Neutrophil (primary cell): ENCODE results near the gene MGAT1.
"Not testable (repeated sequence)": the region's sequence is repeated elsewhere in the genome, so short reads cannot be mapped to it uniquely, and the experiment has no call there.

Experiments
- H3K27ac ChIP-seq: fragments of 200-600 bp; sonication (generic); 2 replicates; pipeline ENCODE4 v1.5.1; 2016; ENCODE audit warnings: mild to moderate bottlenecking, moderate library complexity
- H3K27me3 ChIP-seq: fragments of 200-600 bp; sonication (generic); 2 replicates; pipeline ENCODE4 v1.6.0; 2016; ENCODE audit warnings: mild to moderate bottlenecking
- H3K36me3 ChIP-seq: fragments of 200-600 bp; sonication (generic); 2 replicates; pipeline ENCODE4 v1.5.1; 2017
- H3K4me1 ChIP-seq, 2 experiments: fragments of 200-600 bp in 1 of 2; sonication (generic) in 1 of 2; 1 replicate in 1 of 2; 2 replicates in 1 of 2; pipeline versions ENCODE4 v1.5.1 to v1.6.1; 2013 to 2016; ENCODE audit warnings: low read depth in 1 of 2, low read length in 1 of 2, mild to moderate bottlenecking in 1 of 2, moderate library complexity in 1 of 2; ENCODE audit not compliant: control insufficient read depth in 1 of 2, insufficient read depth in 1 of 2
- H3K4me3 ChIP-seq, 2 experiments: fragments of 200-600 bp in 1 of 2; sonication (generic) in 1 of 2; 1 replicate in 1 of 2; 2 replicates in 1 of 2; pipeline ENCODE4 v1.5.1; 2013 to 2016; ENCODE audit warnings: low read depth in 1 of 2, low read length in 1 of 2, mild to moderate bottlenecking in 1 of 2, moderate library complexity in 1 of 2
- H3K9me3 ChIP-seq: fragments of 200-600 bp; sonication (generic); 2 replicates; pipeline ENCODE4 v1.5.1; 2016
- TF ChIP-seq, protein P1 (sequence below): fragments of 200-600 bp; sonication (generic); IDR thresholded peaks from 2 replicates; pipeline ENCODE4 v1.5.1; 2016; ENCODE audit warnings: antibody characterized with exemption

The MGAT1 gene

DNA sequence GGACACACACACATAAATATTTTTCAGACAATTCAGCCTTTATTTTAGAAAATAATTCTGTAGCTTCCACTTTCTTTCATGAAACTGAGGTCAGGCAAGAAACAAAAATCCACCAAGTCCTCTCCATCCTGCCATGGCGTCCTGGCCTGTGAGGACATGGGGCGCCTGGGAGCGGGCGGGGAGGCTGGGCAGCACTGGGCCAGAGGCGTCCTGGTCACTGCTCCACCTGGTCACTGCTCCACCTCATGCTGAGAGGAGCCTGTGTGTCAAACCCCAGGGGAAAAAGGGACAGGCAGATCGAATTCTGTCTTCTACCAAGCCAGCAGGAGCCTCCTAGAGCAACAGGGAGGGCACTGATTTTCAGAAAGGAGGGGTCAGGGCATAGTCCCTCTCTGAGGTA is 12.1 kb downstream of the MGAT1 start:
- H3K27me3 ChIP-seq: no peaks in the 10 kb centered on the region
- H3K36me3 ChIP-seq: peaks cover 73% of the 10 kb centered on the region
- H3K27ac ChIP-seq: no peak overlapping the region
- H3K9me3 ChIP-seq: no peaks in the 10 kb centered on the region
- no peaks in the 10 kb centered on the region for H3K4me1 ChIP-seq
- H3K4me3 ChIP-seq: no peak overlapping the region
- TF ChIP-seq, protein P1, sequence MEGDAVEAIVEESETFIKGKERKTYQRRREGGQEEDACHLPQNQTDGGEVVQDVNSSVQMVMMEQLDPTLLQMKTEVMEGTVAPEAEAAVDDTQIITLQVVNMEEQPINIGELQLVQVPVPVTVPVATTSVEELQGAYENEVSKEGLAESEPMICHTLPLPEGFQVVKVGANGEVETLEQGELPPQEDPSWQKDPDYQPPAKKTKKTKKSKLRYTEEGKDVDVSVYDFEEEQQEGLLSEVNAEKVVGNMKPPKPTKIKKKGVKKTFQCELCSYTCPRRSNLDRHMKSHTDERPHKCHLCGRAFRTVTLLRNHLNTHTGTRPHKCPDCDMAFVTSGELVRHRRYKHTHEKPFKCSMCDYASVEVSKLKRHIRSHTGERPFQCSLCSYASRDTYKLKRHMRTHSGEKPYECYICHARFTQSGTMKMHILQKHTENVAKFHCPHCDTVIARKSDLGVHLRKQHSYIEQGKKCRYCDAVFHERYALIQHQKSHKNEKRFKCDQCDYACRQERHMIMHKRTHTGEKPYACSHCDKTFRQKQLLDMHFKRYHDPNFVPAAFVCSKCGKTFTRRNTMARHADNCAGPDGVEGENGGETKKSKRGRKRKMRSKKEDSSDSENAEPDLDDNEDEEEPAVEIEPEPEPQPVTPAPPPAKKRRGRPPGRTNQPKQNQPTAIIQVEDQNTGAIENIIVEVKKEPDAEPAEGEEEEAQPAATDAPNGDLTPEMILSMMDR: no peak

DNA sequence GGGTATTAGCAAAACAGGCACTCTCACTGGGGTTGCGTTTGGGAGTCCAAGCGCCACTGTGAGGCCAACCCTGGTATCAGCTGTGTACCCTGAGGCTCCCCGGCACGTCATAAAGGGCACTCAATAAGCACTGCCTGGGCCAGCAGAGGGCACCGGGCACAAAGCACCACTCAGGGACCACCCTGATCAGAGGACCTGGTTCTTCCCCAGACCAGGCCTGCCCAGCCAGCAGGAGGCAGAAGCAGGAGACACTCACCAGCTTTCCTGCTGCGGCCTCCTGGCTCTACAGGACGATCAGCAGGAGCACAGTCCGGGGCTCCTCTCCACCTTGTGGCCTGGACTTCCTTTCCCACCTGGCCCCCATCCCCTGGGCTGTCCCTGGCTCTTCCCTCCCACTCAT is 12.6 kb downstream of the MGAT1 start:
- Histone ChIP-seq H3K36me3 (peaks cover 72% of the 10 kb centered on the region), H3K27ac (no peak overlapping the region), H3K4me3 (no peak overlapping the region), H3K27me3 (no peaks in the 10 kb centered on the region), H3K9me3 (no peaks in the 10 kb centered on the region), H3K4me1 (no peaks in the 10 kb centered on the region)
- TF ChIP-seq, protein P1: no peak

DNA sequence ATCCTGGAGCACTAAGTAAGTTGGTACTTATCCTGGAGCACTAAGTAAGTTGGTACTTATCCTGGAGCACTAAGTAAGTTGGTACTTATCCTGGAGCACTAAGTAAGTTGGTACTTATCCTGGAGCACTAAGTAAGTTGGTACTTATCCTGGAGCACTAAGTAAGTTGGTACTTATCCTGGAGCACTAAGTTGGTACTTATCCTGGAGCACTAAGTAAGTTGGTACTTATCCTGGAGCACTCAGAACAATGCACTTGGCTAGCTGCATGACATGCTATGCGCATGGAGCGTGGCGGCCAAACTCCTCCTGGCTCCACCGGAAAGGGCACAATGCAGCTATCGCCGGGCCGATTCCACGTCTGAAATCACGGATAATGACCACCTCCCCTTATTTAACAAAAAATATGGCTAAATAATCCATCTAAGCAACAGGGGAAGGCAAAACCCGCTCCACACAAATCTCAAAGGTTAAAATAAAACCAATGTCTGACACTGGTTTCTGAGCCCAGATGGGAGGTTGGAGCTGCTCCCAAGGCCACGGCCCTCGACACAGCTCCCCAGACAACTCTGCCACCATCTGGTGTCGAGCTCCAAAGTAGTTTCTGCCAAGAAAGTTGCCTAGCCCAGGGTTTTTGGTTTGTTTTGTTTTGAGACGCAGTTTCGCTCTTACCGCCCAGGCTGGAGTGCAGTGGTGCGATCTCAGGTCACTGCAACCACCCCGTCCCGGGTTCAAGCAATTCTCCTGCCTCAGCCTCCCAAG is 13.8 kb downstream of the MGAT1 start:
- not testable (repeated sequence) for H3K27ac ChIP-seq, H3K4me1 ChIP-seq, H3K27me3 ChIP-seq, H3K4me3 ChIP-seq, H3K9me3 ChIP-seq
- H3K36me3 ChIP-seq: peaks cover 66% of the 10 kb centered on the region

DNA sequence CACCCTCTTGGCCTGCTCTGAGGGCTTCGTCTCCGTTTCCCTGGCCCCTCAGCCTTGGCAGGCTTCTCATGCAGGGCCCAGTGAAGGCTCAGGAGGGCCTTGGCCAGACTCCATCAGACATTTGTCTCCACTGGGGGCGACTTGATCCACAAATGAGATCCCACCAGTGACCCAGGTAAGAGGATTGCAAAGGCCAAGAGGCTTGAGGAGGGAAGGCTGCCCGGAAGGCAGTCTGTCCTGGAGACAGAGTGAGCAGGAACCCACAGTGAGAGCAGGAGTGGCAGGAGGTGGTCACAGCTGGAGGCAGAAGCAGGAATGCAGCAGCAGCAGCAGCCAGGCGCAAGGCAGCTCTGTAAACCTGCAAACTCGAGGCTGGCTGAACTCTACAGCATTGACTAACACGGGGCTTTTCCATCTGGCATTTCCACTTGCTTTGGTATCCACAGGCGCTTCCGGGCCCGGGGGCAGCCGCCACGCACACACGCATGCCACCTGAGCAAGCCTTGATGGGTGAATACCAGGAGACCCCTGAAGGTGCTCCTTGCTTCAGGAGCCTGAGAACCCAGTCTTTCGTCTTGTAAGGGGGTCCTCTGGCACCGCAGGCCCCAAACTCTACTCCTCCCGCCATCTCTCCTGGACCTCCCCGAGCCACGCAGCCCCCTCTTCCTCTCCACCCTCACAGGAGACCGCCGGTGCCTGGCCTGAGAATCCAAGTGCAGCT is 14.7 kb downstream of the MGAT1 start:
- Histone ChIP-seq H3K36me3 (peaks cover 61% of the 10 kb centered on the region), H3K4me1 (no peaks in the 10 kb centered on the region), H3K27me3 (no peaks in the 10 kb centered on the region), H3K9me3 (no peaks in the 10 kb centered on the region), H3K27ac (no peak overlapping the region), H3K4me3 (no peak overlapping the region)
- TF ChIP-seq, protein P1: no peak

DNA sequence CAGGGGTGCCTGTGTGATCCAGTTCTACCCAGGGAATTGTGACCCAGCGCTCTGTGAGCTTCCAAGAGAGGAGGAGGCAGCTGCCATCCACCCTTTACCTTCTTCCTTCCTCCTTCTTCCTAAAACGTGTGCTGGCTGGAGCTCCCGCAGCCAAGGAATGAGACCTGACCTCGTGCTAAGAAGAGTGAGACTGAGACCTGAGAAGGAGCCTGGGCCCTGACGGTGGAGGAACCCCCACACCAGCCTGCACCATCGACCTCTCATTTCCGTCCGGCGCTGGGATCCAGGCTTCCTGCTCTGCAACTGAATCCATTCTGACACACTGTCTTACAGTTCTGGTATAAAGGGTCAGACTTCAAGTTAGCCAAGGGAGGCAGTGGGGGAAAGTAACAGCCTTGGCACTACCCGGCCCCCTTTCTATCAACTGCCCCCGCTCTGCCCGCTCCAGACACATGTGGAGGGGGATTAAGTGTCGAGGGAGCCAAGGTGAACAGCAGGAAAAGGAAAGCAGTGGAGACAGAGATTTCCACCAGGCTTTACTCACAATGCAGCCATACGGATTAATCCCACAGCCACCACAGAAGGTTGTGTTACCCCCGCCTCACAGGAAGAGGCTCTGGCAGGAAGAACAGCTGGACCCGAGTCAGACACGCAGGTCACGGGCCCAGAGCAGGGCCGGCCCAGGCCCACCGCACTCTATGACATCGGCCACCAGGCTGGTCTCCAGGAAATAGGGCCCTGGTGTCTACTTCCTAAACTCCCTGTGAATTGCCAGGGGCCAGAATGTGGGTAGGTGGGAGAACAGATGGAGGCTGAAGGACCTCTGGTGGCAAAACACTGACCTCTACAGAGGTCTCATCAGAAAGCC is 15.8 kb downstream of the MGAT1 start:
- Histone ChIP-seq H3K27me3 (no peaks in the 10 kb centered on the region), H3K27ac (peak overlapping the region; percentile 43), H3K4me3 (no peak overlapping the region), H3K36me3 (peaks cover 50% of the 10 kb centered on the region), H3K4me1 (no peaks in the 10 kb centered on the region), H3K9me3 (no peaks in the 10 kb centered on the region)
- TF ChIP-seq, protein P1: no peak
